WTC11 (cell line): ENCODE data around the gene ATF3. TPM values are rescaled to one million over a fixed set of nuclear protein-coding genes. Genes with fewer than 3 reads are reported as not detected.

Experiments
- ATAC-seq: fragments of 200-7000 bp; cut with Tn5 transposase; 2 replicates; pipeline ENCODE4 v1.10.0; 2021; ENCODE audit warnings: mild to moderate bottlenecking, moderate library complexity
- CTCF ChIA-PET: fragments of 300-600 bp; sonication (Branson Sonifier 250); formaldehyde crosslinking; loops from one replicate; lab custom pipeline; 2021; ENCODE audit warnings: antibody characterized with exemption; lab: Charles Lee
- POLR2A ChIA-PET: fragments of 350-600 bp; sonication (Branson Sonifier 250); formaldehyde crosslinking; loops from one replicate; lab custom pipeline; 2021; ENCODE audit warnings: antibody characterized with exemption; lab: Charles Lee
- DNase-seq: peaks from one replicate; pipeline ENCODE4 v3.0.0; 2021; ENCODE audit warnings: low spot score
- H3K27ac Mint-ChIP-seq: 2 replicates; pipeline ENCODE4 v1.8.0; 2021; ENCODE audit warnings: mixed read lengths
- H3K27me3 Mint-ChIP-seq: 2 replicates; pipeline ENCODE4 v1.8.0; 2021; ENCODE audit warnings: low read depth, mild to moderate bottlenecking, moderate library complexity, mixed read lengths
- H3K36me3 Mint-ChIP-seq: 2 replicates; pipeline ENCODE4 v1.8.0; 2021; ENCODE audit warnings: mixed read lengths
- H3K4me1 Mint-ChIP-seq: 2 replicates; pipeline ENCODE4 v1.8.0; 2022; ENCODE audit warnings: mixed read lengths
- H3K4me3 Mint-ChIP-seq: 2 replicates; pipeline ENCODE4 v1.8.0; 2021; ENCODE audit warnings: mild to moderate bottlenecking, moderate library complexity, mixed read lengths
- H3K9me3 Mint-ChIP-seq: 2 replicates; pipeline ENCODE4 v1.8.0; 2021; ENCODE audit warnings: mixed read lengths
- CBFB ChIP-seq: sonication (generic); formaldehyde crosslinking; IDR thresholded peaks from 2 replicates; pipeline ENCODE4 v1.8.1; 2022; ENCODE audit warnings: mild to moderate bottlenecking, low read depth, missing genetic modification reagents
- CREB1 ChIP-seq: sonication (generic); formaldehyde crosslinking; IDR thresholded peaks from 2 replicates; pipeline ENCODE4 v1.8.0; 2023; ENCODE audit warnings: mild to moderate bottlenecking, missing genetic modification reagents
- EMX1 ChIP-seq: fragments of 250-450 bp; sonication (Bioruptor Pico); IDR thresholded peaks from 2 replicates; pipeline ENCODE4 v1.8.0; 2021; ENCODE audit warnings: mild to moderate bottlenecking
- GABPB1 ChIP-seq: sonication (generic); formaldehyde crosslinking; IDR thresholded peaks from 2 replicates; pipeline ENCODE4 v1.8.1; 2023; ENCODE audit warnings: mild to moderate bottlenecking, missing genetic modification reagents
- HMGA2 ChIP-seq: fragments of 250-450 bp; sonication (Bioruptor Pico); IDR thresholded peaks from 2 replicates; pipeline ENCODE4 v1.4.0; 2021; ENCODE audit warnings: mild to moderate bottlenecking, moderate library complexity
- JUN ChIP-seq: sonication (generic); formaldehyde crosslinking; IDR thresholded peaks from 2 replicates; pipeline ENCODE4 v1.8.0; 2023; ENCODE audit warnings: mild to moderate bottlenecking, missing genetic modification reagents
- MYBL2 ChIP-seq: sonication (generic); formaldehyde crosslinking; IDR thresholded peaks from 2 replicates; pipeline ENCODE4 v1.8.1; 2023; ENCODE audit warnings: mild to moderate bottlenecking, moderate library complexity, missing genetic modification reagents
- RELA ChIP-seq: sonication (generic); formaldehyde crosslinking; IDR thresholded peaks from 2 replicates; pipeline ENCODE4 v1.8.1; 2022; ENCODE audit warnings: missing genetic modification reagents, mild to moderate bottlenecking, borderline replicate concordance
- TP53 ChIP-seq: sonication (generic); formaldehyde crosslinking; IDR thresholded peaks from 2 replicates; pipeline ENCODE4 v1.8.1; 2023; ENCODE audit warnings: mild to moderate bottlenecking, missing genetic modification reagents
- ZBTB21 ChIP-seq: sonication (generic); formaldehyde crosslinking; IDR thresholded peaks from 2 replicates; pipeline ENCODE4 v1.8.1; 2023; ENCODE audit warnings: mild to moderate bottlenecking, missing genetic modification reagents, borderline replicate concordance
- ZNF121 ChIP-seq: sonication (generic); formaldehyde crosslinking; IDR thresholded peaks from 2 replicates; pipeline ENCODE4 v1.8.0; 2023; ENCODE audit warnings: missing genetic modification reagents
- ZNF423 ChIP-seq: fragments of 250-450 bp; sonication (Bioruptor Pico); IDR thresholded peaks from 2 replicates; pipeline ENCODE4 v2.1.2; 2022; ENCODE audit warnings: mild to moderate bottlenecking, moderate library complexity
- total RNA-seq: library from RNA; stranded (reverse); gene quantifications from 3 replicates; pipeline ENCODE4 v1.2.3, GENCODE V29; 2021
- TF ChIP-seq, protein P1 (sequence below): sonication (generic); formaldehyde crosslinking; IDR thresholded peaks from 2 replicates; pipeline ENCODE4 v1.8.1; 2023; ENCODE audit warnings: mild to moderate bottlenecking, missing genetic modification reagents, borderline replicate concordance
- TF ChIP-seq, protein P2 (sequence below): sonication (generic); formaldehyde crosslinking; IDR thresholded peaks from 2 replicates; pipeline ENCODE4 v1.8.0; 2023; ENCODE audit warnings: mild to moderate bottlenecking, missing genetic modification reagents
- TF ChIP-seq, protein P3 (sequence below): sonication (generic); formaldehyde crosslinking; conservative IDR thresholded peaks from 2 replicates; pipeline ENCODE4 v1.8.1; 2023; ENCODE audit warnings: mild to moderate bottlenecking, low read depth, missing genetic modification reagents, moderate library complexity
- TF ChIP-seq, protein P4 (sequence below): sonication (generic); formaldehyde crosslinking; IDR thresholded peaks from 2 replicates; pipeline ENCODE4 v1.8.1; 2022; ENCODE audit warnings: low read depth, mild to moderate bottlenecking, moderate library complexity, missing genetic modification reagents, borderline replicate concordance
- TF ChIP-seq, protein P5 (sequence below): fragments of 250-450 bp; sonication (Bioruptor Pico); IDR thresholded peaks from 2 replicates; pipeline ENCODE4 v1.8.0; 2021; ENCODE audit warnings: mild to moderate bottlenecking
- TF ChIP-seq, protein P6 (sequence below): fragments of 250-450 bp; sonication (Bioruptor Pico); IDR thresholded peaks from 2 replicates; pipeline ENCODE4 v1.9.0; 2021; ENCODE audit warnings: mild to moderate bottlenecking
- TF ChIP-seq, protein P7 (sequence below): sonication (generic); formaldehyde crosslinking; IDR thresholded peaks from 2 replicates; pipeline ENCODE4 v1.8.1; 2022; ENCODE audit warnings: low read depth, missing genetic modification reagents, borderline replicate concordance

ATF3 gene
- total RNA-seq, 1 experiment from 2014 or later: 19.4 TPM

DNA sequence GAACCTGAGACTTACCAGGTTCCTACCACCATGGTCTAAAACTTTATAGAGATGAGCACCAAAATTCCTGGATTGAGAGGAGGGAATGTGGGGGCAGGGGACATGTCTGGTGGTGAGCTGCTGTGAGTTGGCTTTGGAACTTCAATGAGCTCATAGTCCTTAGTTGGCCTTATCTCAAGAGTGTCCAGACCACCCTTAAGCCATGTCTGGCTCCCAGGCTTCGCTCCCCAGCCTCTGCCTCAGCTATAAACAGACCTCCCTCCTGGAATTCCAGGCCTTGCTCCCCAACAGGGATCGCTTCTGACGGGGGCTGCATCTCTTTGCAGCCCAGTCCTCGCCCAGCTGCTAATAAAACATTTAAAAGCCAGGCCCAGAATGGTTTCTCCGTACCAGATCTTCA is 19.5 kb downstream of the ATF3 start (continued):
- TF ChIP-seq, protein P1, sequence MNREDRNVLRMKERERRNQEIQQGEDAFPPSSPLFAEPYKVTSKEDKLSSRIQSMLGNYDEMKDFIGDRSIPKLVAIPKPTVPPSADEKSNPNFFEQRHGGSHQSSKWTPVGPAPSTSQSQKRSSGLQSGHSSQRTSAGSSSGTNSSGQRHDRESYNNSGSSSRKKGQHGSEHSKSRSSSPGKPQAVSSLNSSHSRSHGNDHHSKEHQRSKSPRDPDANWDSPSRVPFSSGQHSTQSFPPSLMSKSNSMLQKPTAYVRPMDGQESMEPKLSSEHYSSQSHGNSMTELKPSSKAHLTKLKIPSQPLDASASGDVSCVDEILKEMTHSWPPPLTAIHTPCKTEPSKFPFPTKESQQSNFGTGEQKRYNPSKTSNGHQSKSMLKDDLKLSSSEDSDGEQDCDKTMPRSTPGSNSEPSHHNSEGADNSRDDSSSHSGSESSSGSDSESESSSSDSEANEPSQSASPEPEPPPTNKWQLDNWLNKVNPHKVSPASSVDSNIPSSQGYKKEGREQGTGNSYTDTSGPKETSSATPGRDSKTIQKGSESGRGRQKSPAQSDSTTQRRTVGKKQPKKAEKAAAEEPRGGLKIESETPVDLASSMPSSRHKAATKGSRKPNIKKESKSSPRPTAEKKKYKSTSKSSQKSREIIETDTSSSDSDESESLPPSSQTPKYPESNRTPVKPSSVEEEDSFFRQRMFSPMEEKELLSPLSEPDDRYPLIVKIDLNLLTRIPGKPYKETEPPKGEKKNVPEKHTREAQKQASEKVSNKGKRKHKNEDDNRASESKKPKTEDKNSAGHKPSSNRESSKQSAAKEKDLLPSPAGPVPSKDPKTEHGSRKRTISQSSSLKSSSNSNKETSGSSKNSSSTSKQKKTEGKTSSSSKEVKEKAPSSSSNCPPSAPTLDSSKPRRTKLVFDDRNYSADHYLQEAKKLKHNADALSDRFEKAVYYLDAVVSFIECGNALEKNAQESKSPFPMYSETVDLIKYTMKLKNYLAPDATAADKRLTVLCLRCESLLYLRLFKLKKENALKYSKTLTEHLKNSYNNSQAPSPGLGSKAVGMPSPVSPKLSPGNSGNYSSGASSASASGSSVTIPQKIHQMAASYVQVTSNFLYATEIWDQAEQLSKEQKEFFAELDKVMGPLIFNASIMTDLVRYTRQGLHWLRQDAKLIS (CRISPR knock-in tag): no peak

DNA sequence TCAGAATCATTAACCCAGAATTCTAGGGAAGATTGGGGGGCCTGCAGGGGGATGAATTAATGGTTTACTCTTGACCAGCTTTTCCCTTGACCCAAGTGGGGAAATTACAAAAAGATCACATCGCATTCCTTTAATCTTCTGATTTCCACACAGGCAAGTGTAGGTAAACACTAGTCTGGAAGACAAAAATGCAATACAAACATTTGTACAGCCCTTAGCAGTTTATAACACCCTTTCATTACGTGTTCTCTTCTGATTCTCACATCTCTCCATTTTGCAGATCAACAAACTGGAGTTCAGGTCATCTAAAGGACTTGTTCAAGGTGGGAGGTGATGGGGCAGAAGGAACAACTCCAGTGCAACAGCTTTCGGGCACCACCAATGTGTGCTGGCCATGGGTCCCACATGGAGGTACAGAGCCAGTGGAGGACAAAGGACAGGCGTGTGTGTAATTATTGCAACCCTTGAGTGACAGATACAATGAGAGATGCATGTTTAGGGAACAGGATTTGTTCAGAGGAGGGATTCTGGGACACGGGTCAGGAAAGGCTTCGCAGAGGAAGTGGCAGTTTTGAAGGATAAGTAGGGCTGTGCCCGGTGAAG is 20.4 kb downstream of the ATF3 start:
- Mint-ChIP-seq H3K4me1 (no peaks in the 10 kb centered on the region), H3K36me3 (no peaks in the 10 kb centered on the region), H3K9me3 (peaks cover 3% of the 10 kb centered on the region; the same call in 1 of the 2 replicates), H3K27ac (no peak overlapping the region), H3K4me3 (no peak overlapping the region), H3K27me3 (peaks cover 4% of the 10 kb centered on the region)
- ATAC-seq (no peak), DNase-seq (no peak)
- ChIA-PET CTCF (interaction anchor here (0.6 to 2.5 kb wide), 8 partner anchors 12 to 173 kb away, joined by 3 to 17 read pairs (median 6); no protein-coding TSS in a partner anchor), POLR2A (no interaction called here)
- TF ChIP-seq, protein P2, sequence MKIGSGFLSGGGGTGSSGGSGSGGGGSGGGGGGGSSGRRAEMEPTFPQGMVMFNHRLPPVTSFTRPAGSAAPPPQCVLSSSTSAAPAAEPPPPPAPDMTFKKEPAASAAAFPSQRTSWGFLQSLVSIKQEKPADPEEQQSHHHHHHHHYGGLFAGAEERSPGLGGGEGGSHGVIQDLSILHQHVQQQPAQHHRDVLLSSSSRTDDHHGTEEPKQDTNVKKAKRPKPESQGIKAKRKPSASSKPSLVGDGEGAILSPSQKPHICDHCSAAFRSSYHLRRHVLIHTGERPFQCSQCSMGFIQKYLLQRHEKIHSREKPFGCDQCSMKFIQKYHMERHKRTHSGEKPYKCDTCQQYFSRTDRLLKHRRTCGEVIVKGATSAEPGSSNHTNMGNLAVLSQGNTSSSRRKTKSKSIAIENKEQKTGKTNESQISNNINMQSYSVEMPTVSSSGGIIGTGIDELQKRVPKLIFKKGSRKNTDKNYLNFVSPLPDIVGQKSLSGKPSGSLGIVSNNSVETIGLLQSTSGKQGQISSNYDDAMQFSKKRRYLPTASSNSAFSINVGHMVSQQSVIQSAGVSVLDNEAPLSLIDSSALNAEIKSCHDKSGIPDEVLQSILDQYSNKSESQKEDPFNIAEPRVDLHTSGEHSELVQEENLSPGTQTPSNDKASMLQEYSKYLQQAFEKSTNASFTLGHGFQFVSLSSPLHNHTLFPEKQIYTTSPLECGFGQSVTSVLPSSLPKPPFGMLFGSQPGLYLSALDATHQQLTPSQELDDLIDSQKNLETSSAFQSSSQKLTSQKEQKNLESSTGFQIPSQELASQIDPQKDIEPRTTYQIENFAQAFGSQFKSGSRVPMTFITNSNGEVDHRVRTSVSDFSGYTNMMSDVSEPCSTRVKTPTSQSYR (CRISPR knock-in tag): no peak
- TF ChIP-seq, protein P3, sequence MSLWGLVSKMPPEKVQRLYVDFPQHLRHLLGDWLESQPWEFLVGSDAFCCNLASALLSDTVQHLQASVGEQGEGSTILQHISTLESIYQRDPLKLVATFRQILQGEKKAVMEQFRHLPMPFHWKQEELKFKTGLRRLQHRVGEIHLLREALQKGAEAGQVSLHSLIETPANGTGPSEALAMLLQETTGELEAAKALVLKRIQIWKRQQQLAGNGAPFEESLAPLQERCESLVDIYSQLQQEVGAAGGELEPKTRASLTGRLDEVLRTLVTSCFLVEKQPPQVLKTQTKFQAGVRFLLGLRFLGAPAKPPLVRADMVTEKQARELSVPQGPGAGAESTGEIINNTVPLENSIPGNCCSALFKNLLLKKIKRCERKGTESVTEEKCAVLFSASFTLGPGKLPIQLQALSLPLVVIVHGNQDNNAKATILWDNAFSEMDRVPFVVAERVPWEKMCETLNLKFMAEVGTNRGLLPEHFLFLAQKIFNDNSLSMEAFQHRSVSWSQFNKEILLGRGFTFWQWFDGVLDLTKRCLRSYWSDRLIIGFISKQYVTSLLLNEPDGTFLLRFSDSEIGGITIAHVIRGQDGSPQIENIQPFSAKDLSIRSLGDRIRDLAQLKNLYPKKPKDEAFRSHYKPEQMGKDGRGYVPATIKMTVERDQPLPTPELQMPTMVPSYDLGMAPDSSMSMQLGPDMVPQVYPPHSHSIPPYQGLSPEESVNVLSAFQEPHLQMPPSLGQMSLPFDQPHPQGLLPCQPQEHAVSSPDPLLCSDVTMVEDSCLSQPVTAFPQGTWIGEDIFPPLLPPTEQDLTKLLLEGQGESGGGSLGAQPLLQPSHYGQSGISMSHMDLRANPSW (CRISPR knock-in tag): no peak
- no peak for TF ChIP-seq ZNF121
- no peak for TF ChIP-seq CREB1
- TF ChIP-seq GABPB1 (CRISPR knock-in tag): no peak
- TF ChIP-seq EMX1 (CRISPR knock-in tag): no peak
- TF ChIP-seq, protein P4, sequence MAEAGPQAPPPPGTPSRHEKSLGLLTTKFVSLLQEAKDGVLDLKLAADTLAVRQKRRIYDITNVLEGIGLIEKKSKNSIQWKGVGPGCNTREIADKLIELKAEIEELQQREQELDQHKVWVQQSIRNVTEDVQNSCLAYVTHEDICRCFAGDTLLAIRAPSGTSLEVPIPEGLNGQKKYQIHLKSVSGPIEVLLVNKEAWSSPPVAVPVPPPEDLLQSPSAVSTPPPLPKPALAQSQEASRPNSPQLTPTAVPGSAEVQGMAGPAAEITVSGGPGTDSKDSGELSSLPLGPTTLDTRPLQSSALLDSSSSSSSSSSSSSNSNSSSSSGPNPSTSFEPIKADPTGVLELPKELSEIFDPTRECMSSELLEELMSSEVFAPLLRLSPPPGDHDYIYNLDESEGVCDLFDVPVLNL (CRISPR knock-in tag): no peak
- TF ChIP-seq ZNF423: no peak
- no peak for TF ChIP-seq JUN (CRISPR knock-in tag)
- no peak for TF ChIP-seq HMGA2 (CRISPR knock-in tag)
- no peak for TF ChIP-seq CBFB (CRISPR knock-in tag)
- TF ChIP-seq, protein P5, sequence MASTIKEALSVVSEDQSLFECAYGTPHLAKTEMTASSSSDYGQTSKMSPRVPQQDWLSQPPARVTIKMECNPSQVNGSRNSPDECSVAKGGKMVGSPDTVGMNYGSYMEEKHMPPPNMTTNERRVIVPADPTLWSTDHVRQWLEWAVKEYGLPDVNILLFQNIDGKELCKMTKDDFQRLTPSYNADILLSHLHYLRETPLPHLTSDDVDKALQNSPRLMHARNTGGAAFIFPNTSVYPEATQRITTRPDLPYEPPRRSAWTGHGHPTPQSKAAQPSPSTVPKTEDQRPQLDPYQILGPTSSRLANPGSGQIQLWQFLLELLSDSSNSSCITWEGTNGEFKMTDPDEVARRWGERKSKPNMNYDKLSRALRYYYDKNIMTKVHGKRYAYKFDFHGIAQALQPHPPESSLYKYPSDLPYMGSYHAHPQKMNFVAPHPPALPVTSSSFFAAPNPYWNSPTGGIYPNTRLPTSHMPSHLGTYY (CRISPR knock-in tag): no peak
- TF ChIP-seq ZBTB21 (CRISPR knock-in tag): no peak
- TF ChIP-seq MYBL2 (CRISPR knock-in tag): no peak
- TF ChIP-seq RELA (CRISPR knock-in tag): no peak
- TF ChIP-seq, protein P6, sequence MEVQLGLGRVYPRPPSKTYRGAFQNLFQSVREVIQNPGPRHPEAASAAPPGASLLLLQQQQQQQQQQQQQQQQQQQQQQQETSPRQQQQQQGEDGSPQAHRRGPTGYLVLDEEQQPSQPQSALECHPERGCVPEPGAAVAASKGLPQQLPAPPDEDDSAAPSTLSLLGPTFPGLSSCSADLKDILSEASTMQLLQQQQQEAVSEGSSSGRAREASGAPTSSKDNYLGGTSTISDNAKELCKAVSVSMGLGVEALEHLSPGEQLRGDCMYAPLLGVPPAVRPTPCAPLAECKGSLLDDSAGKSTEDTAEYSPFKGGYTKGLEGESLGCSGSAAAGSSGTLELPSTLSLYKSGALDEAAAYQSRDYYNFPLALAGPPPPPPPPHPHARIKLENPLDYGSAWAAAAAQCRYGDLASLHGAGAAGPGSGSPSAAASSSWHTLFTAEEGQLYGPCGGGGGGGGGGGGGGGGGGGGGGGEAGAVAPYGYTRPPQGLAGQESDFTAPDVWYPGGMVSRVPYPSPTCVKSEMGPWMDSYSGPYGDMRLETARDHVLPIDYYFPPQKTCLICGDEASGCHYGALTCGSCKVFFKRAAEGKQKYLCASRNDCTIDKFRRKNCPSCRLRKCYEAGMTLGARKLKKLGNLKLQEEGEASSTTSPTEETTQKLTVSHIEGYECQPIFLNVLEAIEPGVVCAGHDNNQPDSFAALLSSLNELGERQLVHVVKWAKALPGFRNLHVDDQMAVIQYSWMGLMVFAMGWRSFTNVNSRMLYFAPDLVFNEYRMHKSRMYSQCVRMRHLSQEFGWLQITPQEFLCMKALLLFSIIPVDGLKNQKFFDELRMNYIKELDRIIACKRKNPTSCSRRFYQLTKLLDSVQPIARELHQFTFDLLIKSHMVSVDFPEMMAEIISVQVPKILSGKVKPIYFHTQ (CRISPR knock-in tag): no peak
- no peak for TF ChIP-seq TP53
- TF ChIP-seq, protein P7, sequence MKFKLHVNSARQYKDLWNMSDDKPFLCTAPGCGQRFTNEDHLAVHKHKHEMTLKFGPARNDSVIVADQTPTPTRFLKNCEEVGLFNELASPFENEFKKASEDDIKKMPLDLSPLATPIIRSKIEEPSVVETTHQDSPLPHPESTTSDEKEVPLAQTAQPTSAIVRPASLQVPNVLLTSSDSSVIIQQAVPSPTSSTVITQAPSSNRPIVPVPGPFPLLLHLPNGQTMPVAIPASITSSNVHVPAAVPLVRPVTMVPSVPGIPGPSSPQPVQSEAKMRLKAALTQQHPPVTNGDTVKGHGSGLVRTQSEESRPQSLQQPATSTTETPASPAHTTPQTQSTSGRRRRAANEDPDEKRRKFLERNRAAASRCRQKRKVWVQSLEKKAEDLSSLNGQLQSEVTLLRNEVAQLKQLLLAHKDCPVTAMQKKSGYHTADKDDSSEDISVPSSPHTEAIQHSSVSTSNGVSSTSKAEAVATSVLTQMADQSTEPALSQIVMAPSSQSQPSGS: no peak
